Measurements from ENCODE around the gene HGS. TPM values are rescaled to one million over a fixed set of nuclear protein-coding genes. Genes with fewer than 3 reads are reported as not detected.

Gene HGS
- total and polyA plus RNA-seq, 2 experiments from 2014 or later, result 59.2 to 128 TPM

- H3K9me3 ChIP-seq (ENCODE audit: low read depth), result no peaks in the 10 kb centered on the region
- TF ChIP-seq EZH2 (IDR thresholded peaks at IDR 0.05; ENCODE audit: borderline replicate concordance), result no peak
- TF ChIP-seq CTCF (IDR thresholded peaks at IDR 0.05; ENCODE audit: poor library complexity), result no peak
- no peak for TF ChIP-seq EZH2phosphoT487 (IDR thresholded peaks at IDR 0.05; ENCODE audit: low read depth, severe bottlenecking, unreplicated experiment)
- H3K4me3 ChIP-seq, result no peak overlapping the region
- H3K27me3 ChIP-seq, result no peaks in the 10 kb centered on the region
- 14% methylated on average over 29 of the region's 29 CpGs for WGBS (ENCODE audit: low lambda C conversion rate, missing lambda C conversion rate)
- H3K9me2 ChIP-seq (replicated peaks; ENCODE audit: insufficient read depth), result no peaks in the 10 kb centered on the region
- peak overlapping the region; percentile 84 for H3K27ac ChIP-seq
- peak overlapping the region; percentile 8 for H2AFZ ChIP-seq
- no peaks in the 10 kb centered on the region for H3K36me3 ChIP-seq (replicated peaks; ENCODE audit: insufficient read depth, low read depth)
- peak overlapping the region; percentile 97 for H3K4me2 ChIP-seq
- H4K20me1 ChIP-seq (ENCODE audit: insufficient read depth, poor library complexity, severe bottlenecking), result no peaks in the 10 kb centered on the region
- peak; percentile 41 for DNase-seq (ENCODE audit: low spot score)
- H3K4me1 ChIP-seq (ENCODE audit: insufficient read depth), result peaks cover 31% of the 10 kb centered on the region
- peaks cover 28% of the 10 kb centered on the region for H3K79me2 ChIP-seq
These were observed 26.9 kb downstream of the HGS start for GRCh38 chr17:81710514-81711308.

- no peaks in the 10 kb centered on the region for H3K9me2 ChIP-seq (replicated peaks; ENCODE audit: insufficient read depth)
- peaks cover 28% of the 10 kb centered on the region for H3K79me2 ChIP-seq
- H3K27ac ChIP-seq, result peak within 1 kb of the TSS; percentile 84
- H3K4me2 ChIP-seq, result peak within 1 kb of the TSS; percentile 97
- WGBS (ENCODE audit: low lambda C conversion rate, missing lambda C conversion rate), result under 1% methylated on average over 41 of the region's 89 CpGs
- no peaks in the 10 kb centered on the region for H3K9me3 ChIP-seq (ENCODE audit: low read depth)
- no peaks in the 10 kb centered on the region for H3K36me3 ChIP-seq (replicated peaks; ENCODE audit: insufficient read depth, low read depth)
- no peaks in the 10 kb centered on the region for H3K27me3 ChIP-seq
- TF ChIP-seq EZH2 (IDR thresholded peaks at IDR 0.05; ENCODE audit: borderline replicate concordance) (no peak), EZH2phosphoT487 (IDR thresholded peaks at IDR 0.05; ENCODE audit: low read depth, severe bottlenecking, unreplicated experiment) (no peak)
- DNase-seq (ENCODE audit: low spot score), result peak; percentile 93
- H3K4me1 ChIP-seq (ENCODE audit: insufficient read depth), result peaks cover 31% of the 10 kb centered on the region
- H4K20me1 ChIP-seq (ENCODE audit: insufficient read depth, poor library complexity, severe bottlenecking), result no peaks in the 10 kb centered on the region
- peak within 1 kb of the TSS; percentile 77 for H2AFZ ChIP-seq
- H3K4me3 ChIP-seq, result peak within 1 kb of the TSS; percentile 79
These were observed 28.1 kb downstream of the HGS start, which contains the start of gene SLC25A10 for GRCh38 chr17:81711814-81712467. Gene SLC25A10 (plus strand): TSS chr17:81712284. CDS start chr17:81712427, 143 bp downstream.

GRCh38 chr17:81712468-81713003 lies 28.7 kb downstream of the HGS start:
- Histone ChIP-seq H3K4me2 (peak overlapping the region; percentile 97), H3K9me3 (ENCODE audit: low read depth) (no peaks in the 10 kb centered on the region), H3K9me2 (replicated peaks; ENCODE audit: insufficient read depth) (no peaks in the 10 kb centered on the region), H3K79me2 (peaks cover 28% of the 10 kb centered on the region), H4K20me1 (ENCODE audit: insufficient read depth, poor library complexity, severe bottlenecking) (no peaks in the 10 kb centered on the region), H2AFZ (peak overlapping the region; percentile 66), H3K27me3 (no peaks in the 10 kb centered on the region), H3K4me3 (peak overlapping the region; percentile 79), H3K36me3 (replicated peaks; ENCODE audit: insufficient read depth, low read depth) (no peaks in the 10 kb centered on the region), H3K4me1 (ENCODE audit: insufficient read depth) (peaks cover 31% of the 10 kb centered on the region), H3K27ac (peak overlapping the region; percentile 84)
- DNase-seq (ENCODE audit: low spot score), result peak; percentile 81
- no peak for TF ChIP-seq EZH2phosphoT487 (IDR thresholded peaks at IDR 0.05; ENCODE audit: low read depth, severe bottlenecking, unreplicated experiment)
- TF ChIP-seq CTCF (IDR thresholded peaks at IDR 0.05; ENCODE audit: poor library complexity), result no peak
- no peak for TF ChIP-seq EZH2 (IDR thresholded peaks at IDR 0.05; ENCODE audit: borderline replicate concordance)
- 5% methylated on average over 27 of the region's 41 CpGs for WGBS (ENCODE audit: low lambda C conversion rate, missing lambda C conversion rate)
